Retina (tissue), 1 donor: ENCODE results near the gene MAP1LC3B2.

Experiments
- DNase-seq: peaks from one replicate; pipeline ENCODE4 v3.0.0-alpha.2; 2016

MAP1LC3B2 gene

GRCh38 chr12:116616536-116617248 is 57.5 kb downstream of the MAP1LC3B2 start:
- DNase-seq = no peak

GRCh38 chr12:116619246-116619645 is 60.1 kb downstream of the MAP1LC3B2 start:
- no peak for DNase-seq

- no peak for DNase-seq
Observed at GRCh38 chr12:116620124-116620491, 60.9 kb downstream of the MAP1LC3B2 start.

- DNase-seq = no peak
Observed at GRCh38 chr12:116620492-116621191, 61.5 kb downstream of the MAP1LC3B2 start.

- DNase-seq = no peak
Observed at GRCh38 chr12:116621194-116621593, 62.0 kb downstream of the MAP1LC3B2 start.

GRCh38 chr12:116624516-116624915 is 65.3 kb downstream of the MAP1LC3B2 start:
- no peak for DNase-seq

GRCh38 chr12:116626153-116626552 is 67.0 kb downstream of the MAP1LC3B2 start:
- DNase-seq = no peak
